Measurements from ENCODE around the gene ADAMTS14. TPM values are rescaled to one million over a fixed set of nuclear protein-coding genes. Genes with fewer than 3 reads are reported as not detected.

ADAMTS14 gene
- total and polyA plus RNA-seq, 8 donors: 2.4 to 10.0 (median 6.6) TPM

DNA sequence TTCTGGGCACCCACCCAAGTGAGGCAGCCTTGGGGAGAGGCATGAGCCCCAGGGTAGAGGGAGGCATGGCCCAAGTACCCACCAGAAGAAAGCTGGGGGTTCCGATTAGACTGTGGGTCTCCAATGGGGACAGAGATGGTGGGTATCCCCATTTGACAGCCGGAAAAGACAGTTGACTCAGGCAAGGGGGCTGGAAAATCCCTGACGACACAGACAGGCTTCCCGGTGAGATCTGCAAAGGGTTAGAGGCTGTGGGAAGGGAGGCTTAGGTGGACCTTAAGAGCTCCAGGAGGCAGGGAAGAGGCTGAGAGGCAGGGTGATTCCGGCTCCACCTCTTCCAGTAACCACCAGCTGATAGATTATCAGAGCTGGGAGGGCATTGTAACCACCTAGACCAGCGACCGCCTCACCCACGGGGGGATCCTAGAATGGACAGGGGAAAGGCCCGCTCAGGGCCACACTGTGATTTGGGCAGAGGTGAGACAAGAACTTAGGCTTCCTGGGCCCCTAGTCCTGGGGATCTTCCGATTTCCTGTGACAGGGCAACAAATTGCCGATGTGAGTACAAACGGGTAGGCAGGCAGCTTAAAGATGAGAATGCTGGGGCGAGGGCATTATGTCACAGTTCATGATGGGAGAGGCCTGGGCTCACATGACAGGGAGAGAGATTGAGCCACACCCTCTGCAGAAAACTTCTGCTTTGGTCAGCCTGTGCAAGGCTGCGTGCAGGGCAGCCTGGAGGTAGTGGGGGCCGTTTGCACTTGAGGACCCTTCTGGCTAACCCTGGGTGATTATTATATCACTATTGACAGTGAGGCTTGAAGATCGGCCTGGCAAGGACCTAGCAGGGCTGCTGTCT lies 107.4 kb downstream of the ADAMTS14 start:
- ATAC-seq: peak; percentile 72

GRCh38 chr10:70780370-70780760 lies 108.1 kb downstream of the ADAMTS14 start:
- TF ChIP-seq, protein P1, sequence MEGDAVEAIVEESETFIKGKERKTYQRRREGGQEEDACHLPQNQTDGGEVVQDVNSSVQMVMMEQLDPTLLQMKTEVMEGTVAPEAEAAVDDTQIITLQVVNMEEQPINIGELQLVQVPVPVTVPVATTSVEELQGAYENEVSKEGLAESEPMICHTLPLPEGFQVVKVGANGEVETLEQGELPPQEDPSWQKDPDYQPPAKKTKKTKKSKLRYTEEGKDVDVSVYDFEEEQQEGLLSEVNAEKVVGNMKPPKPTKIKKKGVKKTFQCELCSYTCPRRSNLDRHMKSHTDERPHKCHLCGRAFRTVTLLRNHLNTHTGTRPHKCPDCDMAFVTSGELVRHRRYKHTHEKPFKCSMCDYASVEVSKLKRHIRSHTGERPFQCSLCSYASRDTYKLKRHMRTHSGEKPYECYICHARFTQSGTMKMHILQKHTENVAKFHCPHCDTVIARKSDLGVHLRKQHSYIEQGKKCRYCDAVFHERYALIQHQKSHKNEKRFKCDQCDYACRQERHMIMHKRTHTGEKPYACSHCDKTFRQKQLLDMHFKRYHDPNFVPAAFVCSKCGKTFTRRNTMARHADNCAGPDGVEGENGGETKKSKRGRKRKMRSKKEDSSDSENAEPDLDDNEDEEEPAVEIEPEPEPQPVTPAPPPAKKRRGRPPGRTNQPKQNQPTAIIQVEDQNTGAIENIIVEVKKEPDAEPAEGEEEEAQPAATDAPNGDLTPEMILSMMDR (IDR thresholded peaks at IDR 0.05): no peak
- Histone ChIP-seq H3K36me3 (no peaks in the 10 kb centered on the region), H3K27ac (no peak overlapping the region), H3K4me3 (no peak overlapping the region), H3K27me3 (no peaks in the 10 kb centered on the region), H3K4me1 (no peaks in the 10 kb centered on the region), H3K9me3 (no peaks in the 10 kb centered on the region)
- no peak for ATAC-seq
- no peak for DNase-seq
- intact Hi-C loops (cut with DNase I): no loop called here

More for the DNA sequence above, 107.4 kb downstream of the ADAMTS14 start:
- H3K27me3 ChIP-seq: no peaks in the 10 kb centered on the region
- intact Hi-C loops (cut with DNase I): no loop called here
- H3K4me1 ChIP-seq: no peaks in the 10 kb centered on the region
- no peaks in the 10 kb centered on the region for H3K9me3 ChIP-seq
- TF ChIP-seq, protein P1 (IDR thresholded peaks at IDR 0.05): no peak
- no peak overlapping the region for H3K4me3 ChIP-seq
- DNase-seq: peak in 1 of 4 donors; percentile 63
- no peak overlapping the region for H3K27ac ChIP-seq
- no peaks in the 10 kb centered on the region for H3K36me3 ChIP-seq

GRCh38 chr10:70780772-70781171 lies 108.5 kb downstream of the ADAMTS14 start:
- TF ChIP-seq, protein P1 (IDR thresholded peaks at IDR 0.05): no peak
- Histone ChIP-seq H3K4me1 (no peaks in the 10 kb centered on the region), H3K27ac (no peak overlapping the region), H3K4me3 (no peak overlapping the region), H3K9me3 (no peaks in the 10 kb centered on the region), H3K36me3 (no peaks in the 10 kb centered on the region), H3K27me3 (no peaks in the 10 kb centered on the region)
- ATAC-seq (no peak), DNase-seq (no peak)
- intact Hi-C loops (cut with DNase I): no loop called here

GRCh38 chr10:70781461-70782051 lies 109.2 kb downstream of the ADAMTS14 start:
- Histone ChIP-seq H3K4me3 (no peak overlapping the region), H3K9me3 (no peaks in the 10 kb centered on the region), H3K36me3 (no peaks in the 10 kb centered on the region), H3K4me1 (no peaks in the 10 kb centered on the region), H3K27ac (no peak overlapping the region), H3K27me3 (no peaks in the 10 kb centered on the region)
- ATAC-seq (no peak), DNase-seq (no peak)
- intact Hi-C loops (cut with DNase I): no loop called here
- TF ChIP-seq, protein P1 (IDR thresholded peaks at IDR 0.05): no peak

GRCh38 chr10:70782086-70782745 lies 109.9 kb downstream of the ADAMTS14 start:
- TF ChIP-seq, protein P1 (IDR thresholded peaks at IDR 0.05): no peak
- H3K9me3 ChIP-seq: no peaks in the 10 kb centered on the region
- ATAC-seq (no peak), DNase-seq (peak in 1 of 4 donors; percentile 21)
- no peaks in the 10 kb centered on the region for H3K27me3 ChIP-seq
- no peaks in the 10 kb centered on the region for H3K4me1 ChIP-seq
- no peak overlapping the region for H3K27ac ChIP-seq
- no peak overlapping the region for H3K4me3 ChIP-seq
- intact Hi-C loops (cut with DNase I): no loop called here
- H3K36me3 ChIP-seq: no peaks in the 10 kb centered on the region
